ENCODE data around the gene COMMD10.

COMMD10 gene

DNA sequence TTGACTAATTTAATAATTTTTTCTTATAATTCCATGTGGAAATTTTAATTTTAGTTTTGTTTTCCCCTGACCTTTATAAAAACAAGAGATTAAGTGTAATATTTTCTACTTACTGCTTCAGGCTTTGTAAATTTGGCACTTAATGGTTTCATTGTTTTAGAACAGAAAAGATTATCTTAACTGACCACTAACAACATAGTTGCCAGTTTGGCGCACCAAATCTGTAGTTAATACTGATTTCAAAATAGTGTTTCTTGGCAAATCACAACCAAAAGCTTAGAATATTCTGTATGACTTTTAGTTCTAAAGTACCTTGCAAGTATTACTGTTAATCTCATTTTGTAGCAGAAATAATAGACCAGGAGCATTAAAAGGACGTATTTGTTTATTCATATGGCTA is 124.3 kb downstream of the COMMD10 start:
- Histone ChIP-seq H3K14ac (ENCODE audit: low read length in 2 of 2) (no peak overlapping the region), H3K18ac (ENCODE audit: low read depth in 1 of 2, low read length in 2 of 2) (no peak overlapping the region), H3K4me1 (ENCODE audit: control insufficient read depth, insufficient read depth, low read depth, low read length) (no peaks in the 10 kb centered on the region), H3K79me1 (replicated peaks; ENCODE audit: low read length, poor library complexity, severe bottlenecking) (no peaks in the 10 kb centered on the region), H2BK15ac (ENCODE audit: low read depth, poor library complexity, severe bottlenecking) (no peak overlapping the region), H2AFZ (ENCODE audit: low read depth, low read length) (no peak overlapping the region), H2BK5ac (ENCODE audit: low read depth, low read length, poor library complexity, severe bottlenecking) (no peak overlapping the region), H2BK120ac (ENCODE audit: low read depth, low read length) (no peak overlapping the region), H3K36me3 (ENCODE audit: control insufficient read depth in 1 of 2, insufficient read depth in 2 of 2, low read depth in 1 of 2, low read length in 2 of 2) (no peaks in the 10 kb centered on the region), H3K27me3 (ENCODE audit: control insufficient read depth in 1 of 2, insufficient read depth in 1 of 2, low read length in 2 of 2) (no peaks in the 10 kb centered on the region), H3K9me3 (ENCODE audit: control insufficient read depth, low read length) (no peaks in the 10 kb centered on the region), H3K9ac (ENCODE audit: low read length) (no peak overlapping the region), H3K4ac (ENCODE audit: low read depth in 1 of 2, low read length in 2 of 2) (no peak overlapping the region), H3K4me3 (ENCODE audit: insufficient read depth in 1 of 2, low read depth in 1 of 2, low read length in 2 of 2) (no peak overlapping the region), H3K27ac (ENCODE audit: low read length, poor library complexity, severe bottlenecking) (no peak overlapping the region), H3K4me2 (ENCODE audit: low read length, poor library complexity, severe bottlenecking) (no peak overlapping the region), H4K91ac (ENCODE audit: low read length) (no peak overlapping the region), H2AK5ac (ENCODE audit: low read length, severe bottlenecking) (no peak overlapping the region), H4K8ac (ENCODE audit: low read length) (no peak overlapping the region), H2BK12ac (ENCODE audit: low read length in 2 of 2) (no peak overlapping the region), H3K23ac (ENCODE audit: low read length in 2 of 2) (no peak overlapping the region)
- DNase-seq = no peak
- WGBS = 100% methylated on average over 1 of the region's 2 CpGs

GRCh38 chr5:116212225-116212624 is 127.4 kb downstream of the COMMD10 start:
- no peak for DNase-seq
- Histone ChIP-seq H3K27ac (ENCODE audit: low read length, poor library complexity, severe bottlenecking) (no peak overlapping the region), H2BK120ac (ENCODE audit: low read depth, low read length) (no peak overlapping the region), H3K36me3 (ENCODE audit: control insufficient read depth in 1 of 2, insufficient read depth in 2 of 2, low read depth in 1 of 2, low read length in 2 of 2) (no peaks in the 10 kb centered on the region), H3K27me3 (ENCODE audit: control insufficient read depth in 1 of 2, insufficient read depth in 1 of 2, low read length in 2 of 2) (no peaks in the 10 kb centered on the region), H4K91ac (ENCODE audit: low read length) (no peak overlapping the region), H2AFZ (ENCODE audit: low read depth, low read length) (no peak overlapping the region), H3K18ac (ENCODE audit: low read depth in 1 of 2, low read length in 2 of 2) (no peak overlapping the region), H3K23ac (ENCODE audit: low read length in 2 of 2) (no peak overlapping the region), H3K4me3 (ENCODE audit: insufficient read depth in 1 of 2, low read depth in 1 of 2, low read length in 2 of 2) (no peak overlapping the region), H3K4me1 (ENCODE audit: control insufficient read depth, insufficient read depth, low read depth, low read length) (no peaks in the 10 kb centered on the region), H3K79me1 (replicated peaks; ENCODE audit: low read length, poor library complexity, severe bottlenecking) (no peaks in the 10 kb centered on the region), H4K8ac (ENCODE audit: low read length) (no peak overlapping the region), H3K9ac (ENCODE audit: low read length) (no peak overlapping the region), H2AK5ac (ENCODE audit: low read length, severe bottlenecking) (no peak overlapping the region), H3K4me2 (ENCODE audit: low read length, poor library complexity, severe bottlenecking) (no peak overlapping the region), H3K14ac (ENCODE audit: low read length in 2 of 2) (no peak overlapping the region), H2BK5ac (ENCODE audit: low read depth, low read length, poor library complexity, severe bottlenecking) (no peak overlapping the region), H2BK15ac (ENCODE audit: low read depth, poor library complexity, severe bottlenecking) (no peak overlapping the region), H3K9me3 (ENCODE audit: control insufficient read depth, low read length) (no peaks in the 10 kb centered on the region), H2BK12ac (ENCODE audit: low read length in 2 of 2) (no peak overlapping the region), H3K4ac (ENCODE audit: low read depth in 1 of 2, low read length in 2 of 2) (no peak overlapping the region)

GRCh38 chr5:116216246-116216645 is 131.4 kb downstream of the COMMD10 start:
- 100% methylated on average over 5 of the region's 5 CpGs for WGBS
- no peak overlapping the region for H3K4me2 ChIP-seq (ENCODE audit: low read length, poor library complexity, severe bottlenecking)
- no peak overlapping the region for H4K91ac ChIP-seq (ENCODE audit: low read length)
- no peak overlapping the region for H3K4me3 ChIP-seq (ENCODE audit: insufficient read depth in 1 of 2, low read depth in 1 of 2, low read length in 2 of 2)
- H4K8ac ChIP-seq (ENCODE audit: low read length) = no peak overlapping the region
- no peak overlapping the region for H2BK120ac ChIP-seq (ENCODE audit: low read depth, low read length)
- peaks cover 5% of the 10 kb centered on the region for H3K79me1 ChIP-seq (replicated peaks; ENCODE audit: low read length, poor library complexity, severe bottlenecking)
- no peak overlapping the region for H2BK15ac ChIP-seq (ENCODE audit: low read depth, poor library complexity, severe bottlenecking)
- no peaks in the 10 kb centered on the region for H3K9me3 ChIP-seq (ENCODE audit: control insufficient read depth, low read length)
- H3K27ac ChIP-seq (ENCODE audit: low read length, poor library complexity, severe bottlenecking) = no peak overlapping the region
- no peak for DNase-seq
- H2BK5ac ChIP-seq (ENCODE audit: low read depth, low read length, poor library complexity, severe bottlenecking) = no peak overlapping the region
- no peak overlapping the region for H2AK5ac ChIP-seq (ENCODE audit: low read length, severe bottlenecking)
- H3K27me3 ChIP-seq (ENCODE audit: control insufficient read depth in 1 of 2, insufficient read depth in 1 of 2, low read length in 2 of 2) = no peaks in the 10 kb centered on the region
- H2BK12ac ChIP-seq (ENCODE audit: low read length in 2 of 2) = no peak overlapping the region
- H3K18ac ChIP-seq (ENCODE audit: low read depth in 1 of 2, low read length in 2 of 2) = no peak overlapping the region
- H3K36me3 ChIP-seq (ENCODE audit: control insufficient read depth in 1 of 2, insufficient read depth in 2 of 2, low read depth in 1 of 2, low read length in 2 of 2) = no peaks in the 10 kb centered on the region
- H3K4ac ChIP-seq (ENCODE audit: low read depth in 1 of 2, low read length in 2 of 2) = no peak overlapping the region
- H2AFZ ChIP-seq (ENCODE audit: low read depth, low read length) = no peak overlapping the region
- no peak overlapping the region for H3K14ac ChIP-seq (ENCODE audit: low read length in 2 of 2)
- no peak overlapping the region for H3K9ac ChIP-seq (ENCODE audit: low read length)
- no peaks in the 10 kb centered on the region for H3K4me1 ChIP-seq (ENCODE audit: control insufficient read depth, insufficient read depth, low read depth, low read length)
- no peak overlapping the region for H3K23ac ChIP-seq (ENCODE audit: low read length in 2 of 2)

DNA sequence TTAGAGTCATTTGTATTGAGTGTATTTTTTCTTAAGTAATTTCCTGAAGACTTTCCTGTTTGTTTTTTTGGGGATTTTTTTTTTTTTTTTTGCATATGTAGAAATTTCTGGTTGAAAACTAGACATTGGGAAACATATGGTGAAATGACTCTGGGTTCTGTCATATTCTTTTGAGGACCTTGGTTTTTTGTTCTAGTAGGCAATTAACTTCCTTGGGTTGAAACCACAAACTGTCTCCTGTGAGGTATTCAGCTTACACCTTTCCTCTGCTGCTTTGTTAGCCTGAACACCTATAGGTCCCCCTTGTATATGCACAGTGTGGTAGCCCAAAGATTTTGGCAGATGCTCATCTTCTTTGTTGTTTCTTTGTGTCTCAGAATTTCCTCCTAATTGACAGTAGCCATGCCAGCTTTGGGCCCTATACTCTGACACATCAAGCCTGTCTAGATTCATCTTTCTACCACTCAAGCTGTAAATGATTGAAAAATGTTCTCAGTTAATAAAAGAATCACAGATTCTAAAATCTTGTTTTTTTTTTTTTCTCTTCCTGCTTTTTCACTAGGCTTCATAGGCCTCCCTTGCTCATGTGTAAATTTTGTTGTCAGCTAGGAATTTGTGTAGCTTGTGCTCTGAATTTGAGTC is 140.6 kb downstream of the COMMD10 start:
- Histone ChIP-seq H3K4me3 (ENCODE audit: insufficient read depth in 1 of 2, low read depth in 1 of 2, low read length in 2 of 2) (no peak overlapping the region), H3K9ac (ENCODE audit: low read length) (no peak overlapping the region), H4K91ac (ENCODE audit: low read length) (no peak overlapping the region), H3K23ac (ENCODE audit: low read length in 2 of 2) (no peak overlapping the region), H3K27me3 (ENCODE audit: control insufficient read depth in 1 of 2, insufficient read depth in 1 of 2, low read length in 2 of 2) (no peaks in the 10 kb centered on the region), H3K18ac (ENCODE audit: low read depth in 1 of 2, low read length in 2 of 2) (no peak overlapping the region), H3K9me3 (ENCODE audit: control insufficient read depth, low read length) (no peaks in the 10 kb centered on the region), H3K4me1 (ENCODE audit: control insufficient read depth, insufficient read depth, low read depth, low read length) (no peaks in the 10 kb centered on the region), H2BK12ac (ENCODE audit: low read length in 2 of 2) (no peak overlapping the region), H2AK5ac (ENCODE audit: low read length, severe bottlenecking) (no peak overlapping the region), H3K36me3 (ENCODE audit: control insufficient read depth in 1 of 2, insufficient read depth in 2 of 2, low read depth in 1 of 2, low read length in 2 of 2) (no peaks in the 10 kb centered on the region), H3K4me2 (ENCODE audit: low read length, poor library complexity, severe bottlenecking) (no peak overlapping the region), H2BK120ac (ENCODE audit: low read depth, low read length) (no peak overlapping the region), H2BK5ac (ENCODE audit: low read depth, low read length, poor library complexity, severe bottlenecking) (no peak overlapping the region), H3K79me1 (replicated peaks; ENCODE audit: low read length, poor library complexity, severe bottlenecking) (peaks cover 5% of the 10 kb centered on the region), H4K8ac (ENCODE audit: low read length) (no peak overlapping the region), H3K27ac (ENCODE audit: low read length, poor library complexity, severe bottlenecking) (no peak overlapping the region), H3K14ac (ENCODE audit: low read length in 2 of 2) (no peak overlapping the region), H2AFZ (ENCODE audit: low read depth, low read length) (no peak overlapping the region), H3K4ac (ENCODE audit: low read depth in 1 of 2, low read length in 2 of 2) (no peak overlapping the region), H2BK15ac (ENCODE audit: low read depth, poor library complexity, severe bottlenecking) (no peak overlapping the region)
- DNase-seq = no peak
